Panc1 (cell line): Measurements from ENCODE around the gene KRAS.

ENCODE experiments used
- CTCF ChIP-seq: fragments of 450-650 bp; IDR thresholded peaks from 2 replicates; pipeline ENCODE4 v1.5.1; 2017; ENCODE audit warnings: mild to moderate bottlenecking
- POLR2AphosphoS5 ChIP-seq: IDR thresholded peaks from 2 replicates; pipeline ENCODE4 v1.6.1; 2012; ENCODE audit warnings: mild to moderate bottlenecking, low read depth, low read length, moderate library complexity
- SIN3A ChIP-seq: IDR thresholded peaks from 2 replicates; pipeline ENCODE4 v1.6.1; 2012; ENCODE audit warnings: low read depth, mild to moderate bottlenecking, low read length, moderate library complexity, borderline replicate concordance; ENCODE audit not compliant: insufficient read depth
- TCF7L2 ChIP-seq: IDR thresholded peaks from 2 replicates; pipeline ENCODE4 v1.6.1; 2011; ENCODE audit warnings: mild to moderate bottlenecking, low read depth, low read length, inconsistent platforms

- TF ChIP-seq SIN3A (no peak), CTCF (no peak), POLR2AphosphoS5 (no peak), TCF7L2 (no peak)
These were observed 14.1 kb upstream of the KRAS start for GRCh38 chr12:25264862-25265261.
